Measurements from ENCODE around the gene NEK1. TPM values are rescaled to one million over a fixed set of nuclear protein-coding genes. Genes with fewer than 3 reads are reported as not detected.

NEK1 gene
- total and polyA plus RNA-seq, 2 experiments from 2014 or later = 7.6 to 14.3 TPM

DNA sequence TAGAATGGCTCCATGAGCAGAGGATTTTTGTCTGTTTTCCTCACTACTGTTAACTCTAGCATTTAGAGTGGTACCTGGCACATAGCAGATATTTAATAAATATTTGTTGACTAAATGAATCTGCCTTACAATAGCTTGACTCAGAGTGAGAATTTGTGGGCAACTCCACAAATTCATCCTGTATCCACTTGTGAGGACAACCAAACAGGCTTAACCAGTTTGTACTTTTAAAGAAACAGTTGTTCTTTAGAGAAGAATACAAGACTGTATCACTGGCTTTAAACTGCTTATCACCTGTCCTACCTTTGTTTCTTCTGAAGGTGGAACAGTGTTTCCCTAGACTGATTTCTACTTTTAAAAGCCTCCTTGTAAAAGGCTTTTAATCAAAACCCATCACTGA lies 200.3 kb downstream of the NEK1 start:
- no peaks in the 10 kb centered on the region for H3K36me3 ChIP-seq (ENCODE audit: low read depth)
- H2AFZ ChIP-seq = no peak overlapping the region
- no peaks in the 10 kb centered on the region for H3K9me3 ChIP-seq (ENCODE audit: low read depth)
- 0 out of 2 replicates have a peak, but pooled peaks cover 3% of the 10 kb centered on the region for H3F3A ChIP-seq (ENCODE audit: insufficient read depth)
- no peak overlapping the region for H3K4me3 ChIP-seq
- no peak overlapping the region for H3K4me2 ChIP-seq (ENCODE audit: unreplicated experiment)
- H3K27me3 ChIP-seq (replicated peaks; ENCODE audit: insufficient read depth) = no peaks in the 10 kb centered on the region
- H4K20me1 ChIP-seq (ENCODE audit: insufficient read depth) = no peaks in the 10 kb centered on the region
- no peaks in the 10 kb centered on the region for H3K9me2 ChIP-seq (ENCODE audit: insufficient read depth)
- in situ Hi-C loops (cut with MboI) = no loop called here
- no peak for DNase-seq
- H3K9ac ChIP-seq = no peak overlapping the region
- no peaks in the 10 kb centered on the region for H3K4me1 ChIP-seq (ENCODE audit: insufficient read depth)
- TF ChIP-seq EZH2phosphoT487 (IDR thresholded peaks at IDR 0.05; ENCODE audit: insufficient read depth, low read depth) (no peak), EZH2 (IDR thresholded peaks at IDR 0.05; ENCODE audit: insufficient read depth, poor library complexity, severe bottlenecking) (no peak)
- H3K79me2 ChIP-seq (ENCODE audit: insufficient read depth) = no peaks in the 10 kb centered on the region
- H3K27ac ChIP-seq = no peak overlapping the region

DNA sequence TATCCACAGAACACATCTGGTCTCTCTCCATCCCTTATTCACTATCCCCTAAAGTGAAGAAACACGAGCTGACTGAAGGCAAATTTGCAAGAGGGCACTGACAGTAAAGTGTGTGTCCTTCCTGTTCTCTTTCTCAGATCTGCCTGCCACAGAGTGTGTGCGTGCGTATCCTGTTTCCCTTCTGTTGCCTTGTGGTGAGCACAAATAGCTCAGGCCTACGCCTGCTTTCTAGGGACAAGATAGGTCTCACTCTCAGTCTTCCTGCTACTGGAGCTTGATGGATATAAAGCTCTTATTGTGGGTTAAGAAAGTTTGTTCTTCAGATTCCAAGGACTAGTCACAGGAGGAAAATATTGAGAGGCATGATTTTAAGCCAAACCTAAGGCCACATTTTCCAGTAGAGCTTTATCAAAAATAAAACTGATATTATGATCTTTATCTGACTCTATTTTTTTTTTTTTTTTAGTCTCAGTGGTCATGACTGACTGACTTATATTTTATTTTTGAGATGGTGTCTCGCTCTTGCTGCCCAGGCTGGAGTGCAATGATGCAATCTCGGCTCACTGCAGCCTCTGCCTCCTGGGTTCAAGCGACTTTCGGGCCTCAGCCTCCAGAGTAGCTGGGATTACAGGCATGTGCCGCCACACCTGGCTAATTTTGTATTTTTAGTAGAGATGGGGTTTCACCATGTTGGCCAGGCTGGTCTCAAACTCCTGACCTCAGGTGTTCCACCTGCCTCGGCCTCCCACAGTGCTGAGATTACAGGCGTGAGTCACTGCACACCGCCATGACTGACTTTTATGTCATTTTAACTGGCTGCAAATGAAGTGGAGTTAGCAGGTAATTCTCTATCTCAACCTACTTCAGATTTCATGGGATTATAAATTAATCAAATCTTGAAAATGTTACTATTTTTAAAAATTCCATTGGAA lies 201.3 kb downstream of the NEK1 start:
- H3K4me3 ChIP-seq = no peak overlapping the region
- H2AFZ ChIP-seq = no peak overlapping the region
- H3K79me2 ChIP-seq (ENCODE audit: insufficient read depth) = no peaks in the 10 kb centered on the region
- no peaks in the 10 kb centered on the region for H3F3A ChIP-seq (ENCODE audit: insufficient read depth)
- H4K20me1 ChIP-seq (ENCODE audit: insufficient read depth) = no peaks in the 10 kb centered on the region
- no peak overlapping the region for H3K4me2 ChIP-seq (ENCODE audit: unreplicated experiment)
- 86 to 90% methylated on average over 12 of the region's 12 CpGs for WGBS, 2 experiments (ENCODE audit: low coverage in 1 of 2, low lambda C conversion rate in 2 of 2, missing lambda C conversion rate in 2 of 2)
- no peak overlapping the region for H3K9ac ChIP-seq
- H3K36me3 ChIP-seq (ENCODE audit: low read depth) = no peaks in the 10 kb centered on the region
- H3K9me3 ChIP-seq (ENCODE audit: low read depth) = no peaks in the 10 kb centered on the region
- no peaks in the 10 kb centered on the region for H3K27me3 ChIP-seq (replicated peaks; ENCODE audit: insufficient read depth)
- DNase-seq = peak; percentile 3
- H3K27ac ChIP-seq = no peak overlapping the region
- in situ Hi-C loops (cut with MboI) = no loop called here
- TF ChIP-seq EZH2phosphoT487 (IDR thresholded peaks at IDR 0.05; ENCODE audit: insufficient read depth, low read depth) (no peak), EZH2 (IDR thresholded peaks at IDR 0.05; ENCODE audit: insufficient read depth, poor library complexity, severe bottlenecking) (no peak)
- H3K9me2 ChIP-seq (ENCODE audit: insufficient read depth) = no peaks in the 10 kb centered on the region
- no peaks in the 10 kb centered on the region for H3K4me1 ChIP-seq (ENCODE audit: insufficient read depth)

DNA sequence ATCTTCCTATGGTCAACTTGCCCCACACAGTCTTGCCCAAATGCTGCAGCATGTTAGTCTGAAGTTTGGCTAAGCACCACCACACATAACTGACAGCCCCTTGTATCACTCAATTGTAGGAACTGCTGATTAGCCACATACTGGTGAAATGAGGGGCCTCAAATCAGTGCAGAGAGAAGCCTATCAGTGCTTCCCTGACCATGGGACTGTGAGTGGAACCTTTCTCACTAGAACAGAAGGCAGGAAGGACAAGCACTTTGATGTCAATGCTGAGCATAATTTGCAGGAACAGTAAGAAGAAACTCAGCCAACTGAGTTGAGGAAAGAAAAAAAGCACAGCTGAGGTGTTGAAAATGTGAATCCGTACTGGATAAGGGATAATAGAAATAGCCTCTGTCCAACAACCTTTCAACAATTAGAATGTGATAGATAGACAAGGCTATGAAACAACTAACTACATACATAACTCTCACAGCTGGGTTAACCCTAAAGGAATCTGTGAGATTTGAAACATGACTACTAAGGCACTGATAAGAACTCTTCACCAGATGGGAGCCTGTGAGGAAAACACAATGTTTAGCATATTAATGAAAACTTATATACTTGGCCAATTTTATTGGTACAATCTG lies 205.1 kb downstream of the NEK1 start:
- Histone ChIP-seq H3K27me3 (replicated peaks; ENCODE audit: insufficient read depth) (no peaks in the 10 kb centered on the region), H3K27ac (no peak overlapping the region), H3K4me3 (no peak overlapping the region), H3K9me3 (ENCODE audit: low read depth) (no peaks in the 10 kb centered on the region), H3K9ac (no peak overlapping the region), H3K4me1 (ENCODE audit: insufficient read depth) (peaks cover 9% of the 10 kb centered on the region), H3K79me2 (ENCODE audit: insufficient read depth) (no peaks in the 10 kb centered on the region), H3K4me2 (ENCODE audit: unreplicated experiment) (no peak overlapping the region), H2AFZ (no peak overlapping the region), H3K9me2 (ENCODE audit: insufficient read depth) (no peaks in the 10 kb centered on the region), H4K20me1 (ENCODE audit: insufficient read depth) (no peaks in the 10 kb centered on the region), H3F3A (ENCODE audit: insufficient read depth) (0 out of 2 replicates have a peak, but pooled peaks cover 5% of the 10 kb centered on the region), H3K36me3 (ENCODE audit: low read depth) (no peaks in the 10 kb centered on the region)
- WGBS, 2 experiments (ENCODE audit: low coverage in 1 of 2, low lambda C conversion rate in 2 of 2, missing lambda C conversion rate in 2 of 2) = 81 to 90% methylated on average over 1 of the region's 1 CpG
- DNase-seq = peak; percentile 1
- no peak for TF ChIP-seq EZH2 (IDR thresholded peaks at IDR 0.05; ENCODE audit: insufficient read depth, poor library complexity, severe bottlenecking)
- TF ChIP-seq EZH2phosphoT487 (IDR thresholded peaks at IDR 0.05; ENCODE audit: insufficient read depth, low read depth) = no peak
- in situ Hi-C loops (cut with MboI) = no loop called here

DNA sequence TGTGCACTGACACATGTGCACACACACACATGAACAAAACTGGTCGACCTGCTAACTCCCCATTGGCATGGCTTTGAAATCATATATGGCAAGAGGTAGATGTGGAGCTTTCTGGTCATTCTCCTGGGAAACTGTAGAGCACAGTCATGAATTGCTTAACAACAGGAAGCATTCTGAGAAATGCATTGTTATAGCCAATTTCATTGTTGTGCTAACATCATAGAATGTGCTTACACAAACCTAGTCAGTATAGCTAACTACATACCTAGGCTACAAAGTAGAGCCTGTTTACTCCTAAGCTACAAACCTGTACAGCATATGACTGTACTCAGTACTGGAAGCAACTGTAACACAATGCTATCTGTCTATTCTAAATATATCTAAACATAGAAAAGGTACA lies 207.4 kb downstream of the NEK1 start:
- H3K79me2 ChIP-seq (ENCODE audit: insufficient read depth) = no peaks in the 10 kb centered on the region
- no peak for TF ChIP-seq EZH2phosphoT487 (IDR thresholded peaks at IDR 0.05; ENCODE audit: insufficient read depth, low read depth)
- TF ChIP-seq EZH2 (IDR thresholded peaks at IDR 0.05; ENCODE audit: insufficient read depth, poor library complexity, severe bottlenecking) = no peak
- H4K20me1 ChIP-seq (ENCODE audit: insufficient read depth) = no peaks in the 10 kb centered on the region
- H3K4me1 ChIP-seq (ENCODE audit: insufficient read depth) = peaks cover 9% of the 10 kb centered on the region
- peak overlapping the region; percentile 32 for H3K27ac ChIP-seq
- H3K4me2 ChIP-seq (ENCODE audit: unreplicated experiment) = no peak overlapping the region
- no peaks in the 10 kb centered on the region for H3K9me3 ChIP-seq (ENCODE audit: low read depth)
- H3K9me2 ChIP-seq (ENCODE audit: insufficient read depth) = no peaks in the 10 kb centered on the region
- no peak overlapping the region for H3K9ac ChIP-seq
- no peaks in the 10 kb centered on the region for H3K36me3 ChIP-seq (ENCODE audit: low read depth)
- no peak overlapping the region for H3K4me3 ChIP-seq
- in situ Hi-C loops (cut with MboI) = no loop called here
- peak; percentile 82 for DNase-seq
- H3F3A ChIP-seq (ENCODE audit: insufficient read depth) = 0 out of 2 replicates have a peak, but pooled peaks cover 5% of the 10 kb centered on the region
- H2AFZ ChIP-seq = no peak overlapping the region
- H3K27me3 ChIP-seq (replicated peaks; ENCODE audit: insufficient read depth) = no peaks in the 10 kb centered on the region
- 42 to 43% methylated on average over 1 of the region's 1 CpG for WGBS, 2 experiments (ENCODE audit: low coverage in 1 of 2, low lambda C conversion rate in 2 of 2, missing lambda C conversion rate in 2 of 2)
